Astrocyte of the cerebellum (primary cell): Measurements from ENCODE around the gene ALAS1.

Source experiments
- DNase-seq: peaks from one replicate; pipeline ENCODE4 v3.0.0-alpha.2; 2011; ENCODE audit warnings: low read depth
- H3K4me3 ChIP-seq: 2 replicates; pipeline ENCODE4 v1.5.1; 2011; ENCODE audit warnings: mild to moderate bottlenecking, low read depth, low read length, moderate library complexity
- in situ Hi-C: cut with HindIII; loops from 2 replicates; pipeline ENCODE4 v1.10.0; 2017; ENCODE audit warnings: low sequenced_read_pairs
- TF ChIP-seq, protein P1 (sequence below): IDR thresholded peaks from 2 replicates; pipeline ENCODE4 v1.5.1; 2012; ENCODE audit warnings: low read length, low read depth, moderate library complexity, mild to moderate bottlenecking; ENCODE audit errors: missing control alignments

The ALAS1 gene

GRCh38 chr3:52204337-52205073, 6.5 kb downstream of the ALAS1 start:
- TF ChIP-seq, protein P1, sequence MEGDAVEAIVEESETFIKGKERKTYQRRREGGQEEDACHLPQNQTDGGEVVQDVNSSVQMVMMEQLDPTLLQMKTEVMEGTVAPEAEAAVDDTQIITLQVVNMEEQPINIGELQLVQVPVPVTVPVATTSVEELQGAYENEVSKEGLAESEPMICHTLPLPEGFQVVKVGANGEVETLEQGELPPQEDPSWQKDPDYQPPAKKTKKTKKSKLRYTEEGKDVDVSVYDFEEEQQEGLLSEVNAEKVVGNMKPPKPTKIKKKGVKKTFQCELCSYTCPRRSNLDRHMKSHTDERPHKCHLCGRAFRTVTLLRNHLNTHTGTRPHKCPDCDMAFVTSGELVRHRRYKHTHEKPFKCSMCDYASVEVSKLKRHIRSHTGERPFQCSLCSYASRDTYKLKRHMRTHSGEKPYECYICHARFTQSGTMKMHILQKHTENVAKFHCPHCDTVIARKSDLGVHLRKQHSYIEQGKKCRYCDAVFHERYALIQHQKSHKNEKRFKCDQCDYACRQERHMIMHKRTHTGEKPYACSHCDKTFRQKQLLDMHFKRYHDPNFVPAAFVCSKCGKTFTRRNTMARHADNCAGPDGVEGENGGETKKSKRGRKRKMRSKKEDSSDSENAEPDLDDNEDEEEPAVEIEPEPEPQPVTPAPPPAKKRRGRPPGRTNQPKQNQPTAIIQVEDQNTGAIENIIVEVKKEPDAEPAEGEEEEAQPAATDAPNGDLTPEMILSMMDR: no peak
- no peak for DNase-seq
- in situ Hi-C loops: loop anchor here (5.0 kb wide), 1 partner anchor 52 kb away; the partner anchor contains the start of gene POC1A
- no peak overlapping the region for H3K4me3 ChIP-seq

DNA sequence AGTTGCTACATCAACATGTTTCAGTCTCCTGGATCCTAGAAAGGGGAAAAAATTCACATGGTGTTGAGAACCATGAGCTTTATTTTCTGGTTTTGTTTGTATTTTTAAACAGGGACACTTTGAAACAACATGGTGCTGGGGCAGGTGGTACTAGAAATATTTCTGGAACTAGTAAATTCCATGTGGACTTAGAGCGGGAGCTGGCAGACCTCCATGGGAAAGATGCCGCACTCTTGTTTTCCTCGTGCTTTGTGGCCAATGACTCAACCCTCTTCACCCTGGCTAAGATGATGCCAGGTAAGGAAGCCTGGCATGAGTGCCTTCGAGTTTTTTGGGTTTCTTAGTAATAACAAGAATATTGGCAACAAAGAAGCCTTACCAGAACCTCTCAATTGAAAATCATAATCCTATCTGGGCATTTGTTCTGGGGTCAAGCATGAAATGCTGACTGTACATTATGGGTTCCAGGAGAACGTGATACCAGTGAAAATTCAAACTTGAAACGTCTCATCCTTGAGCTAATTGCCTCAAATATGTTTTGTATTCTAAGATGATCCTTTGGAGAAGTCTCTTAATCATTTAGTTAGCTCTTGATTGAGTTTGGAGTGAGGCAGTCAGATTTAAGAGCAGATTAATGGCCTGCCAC, 7.9 kb downstream of the ALAS1 start:
- H3K4me3 ChIP-seq: no peak overlapping the region
- TF ChIP-seq, protein P1: no peak
- peak; percentile 16 for DNase-seq
- in situ Hi-C loops: no loop called here

DNA sequence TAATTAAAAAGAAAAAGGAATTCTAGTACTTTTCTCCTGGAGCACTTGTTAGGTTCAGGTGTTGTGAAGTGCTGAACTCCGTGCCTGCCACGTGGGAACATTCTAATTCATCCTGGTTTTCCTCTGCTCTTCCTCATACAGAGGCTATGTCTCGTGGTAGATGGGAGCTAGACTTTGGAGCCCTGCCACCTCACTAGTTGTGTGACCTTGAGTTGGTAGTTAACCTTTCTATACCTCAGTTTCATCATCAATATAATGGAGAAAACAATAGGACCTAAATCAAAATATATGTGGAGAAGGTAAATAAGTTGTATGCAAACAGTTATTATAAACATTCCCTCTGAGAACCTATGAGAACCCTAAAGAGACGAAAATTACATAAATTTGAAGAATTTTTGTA, 10.6 kb downstream of the ALAS1 start:
- no peak for DNase-seq
- TF ChIP-seq, protein P1: no peak
- H3K4me3 ChIP-seq: no peak overlapping the region
- in situ Hi-C loops: no loop called here

- no peak overlapping the region for H3K4me3 ChIP-seq
- in situ Hi-C loops: no loop called here
- TF ChIP-seq, protein P1: no peak
- DNase-seq: no peak
These were observed 12.1 kb downstream of the ALAS1 start for GRCh38 chr3:52210037-52210436.

DNA sequence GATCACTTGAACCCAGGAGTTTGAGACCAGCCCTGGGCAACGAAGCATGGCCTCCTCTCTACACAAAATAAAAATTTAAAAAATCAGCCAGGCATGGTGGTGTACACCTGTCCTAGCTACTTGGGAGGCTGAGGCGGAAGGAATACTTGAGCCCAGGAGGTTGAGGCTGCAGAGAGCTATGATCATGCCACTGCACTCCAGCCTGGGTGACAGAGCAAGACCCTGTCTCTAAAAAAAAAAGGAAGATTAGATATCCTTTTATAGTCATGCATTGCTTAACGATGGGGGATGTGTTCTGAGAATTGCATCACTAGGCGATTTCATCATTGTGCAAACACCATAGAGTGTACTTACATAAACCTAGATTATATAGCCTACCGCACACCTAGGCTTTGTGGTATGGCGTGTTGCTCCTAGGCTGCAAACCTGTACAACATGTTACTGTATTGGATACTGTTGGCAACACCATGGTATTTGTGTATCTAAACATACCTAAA, 12.6 kb downstream of the ALAS1 start:
- no peak for DNase-seq
- H3K4me3 ChIP-seq: no peak overlapping the region

DNA sequence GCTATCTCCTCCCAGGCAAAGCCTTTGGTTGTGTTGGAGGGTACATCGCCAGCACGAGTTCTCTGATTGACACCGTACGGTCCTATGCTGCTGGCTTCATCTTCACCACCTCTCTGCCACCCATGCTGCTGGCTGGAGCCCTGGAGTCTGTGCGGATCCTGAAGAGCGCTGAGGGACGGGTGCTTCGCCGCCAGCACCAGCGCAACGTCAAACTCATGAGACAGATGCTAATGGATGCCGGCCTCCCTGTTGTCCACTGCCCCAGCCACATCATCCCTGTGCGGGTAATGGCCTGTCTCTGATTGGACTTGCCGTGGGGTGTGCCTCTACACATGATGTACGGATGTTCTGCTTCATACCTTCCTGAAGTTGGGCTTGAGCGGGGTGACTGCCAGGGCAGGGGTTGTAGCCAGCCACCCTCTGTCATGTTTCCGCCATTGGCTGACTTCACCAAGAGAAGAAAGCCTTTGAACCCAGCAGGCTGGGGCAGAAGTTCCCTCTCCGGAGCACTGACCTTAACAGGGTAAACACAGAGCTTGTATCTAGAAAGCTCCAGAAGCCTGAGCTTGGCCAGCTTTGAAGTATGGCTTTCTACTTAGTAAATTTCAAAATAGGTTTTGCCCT, 13.4 kb downstream of the ALAS1 start:
- TF ChIP-seq, protein P1: no peak
- DNase-seq: no peak
- H3K4me3 ChIP-seq: no peak overlapping the region
- in situ Hi-C loops: no loop called here

More for the DNA sequence above, 12.6 kb downstream of the ALAS1 start:
- TF ChIP-seq, protein P1: no peak
- in situ Hi-C loops: no loop called here
